Measurements from ENCODE around the gene OR51L1. TPM values are rescaled to one million over a fixed set of nuclear protein-coding genes. Genes with fewer than 3 reads are reported as not detected.

Gene OR51L1
- total and polyA plus RNA-seq, 2 of the 13 experiments (the other 11 are each of a cell fraction or from before 2014, with no cell fraction given): not detected

DNA sequence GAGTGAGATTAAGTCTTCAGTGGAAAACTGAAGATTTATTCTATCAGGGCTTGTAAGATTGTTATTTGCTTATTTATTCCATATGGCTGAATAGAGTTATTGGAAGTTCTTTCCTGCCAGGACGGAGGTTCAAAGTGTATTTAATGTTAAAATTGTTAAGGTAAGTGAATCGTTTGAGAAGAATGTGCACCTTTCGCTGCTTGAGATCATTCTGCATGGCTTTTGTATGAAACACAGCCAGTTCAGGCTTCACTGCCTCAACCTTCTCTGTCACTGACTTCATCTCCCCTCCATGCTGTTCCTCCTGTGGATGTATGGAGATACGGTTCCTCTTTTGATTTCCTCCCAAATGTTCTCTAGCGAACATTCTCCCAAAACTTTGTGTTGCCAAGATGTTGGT, 19.2 kb upstream of the OR51L1 start (continued):
- TF ChIP-seq, protein P1, sequence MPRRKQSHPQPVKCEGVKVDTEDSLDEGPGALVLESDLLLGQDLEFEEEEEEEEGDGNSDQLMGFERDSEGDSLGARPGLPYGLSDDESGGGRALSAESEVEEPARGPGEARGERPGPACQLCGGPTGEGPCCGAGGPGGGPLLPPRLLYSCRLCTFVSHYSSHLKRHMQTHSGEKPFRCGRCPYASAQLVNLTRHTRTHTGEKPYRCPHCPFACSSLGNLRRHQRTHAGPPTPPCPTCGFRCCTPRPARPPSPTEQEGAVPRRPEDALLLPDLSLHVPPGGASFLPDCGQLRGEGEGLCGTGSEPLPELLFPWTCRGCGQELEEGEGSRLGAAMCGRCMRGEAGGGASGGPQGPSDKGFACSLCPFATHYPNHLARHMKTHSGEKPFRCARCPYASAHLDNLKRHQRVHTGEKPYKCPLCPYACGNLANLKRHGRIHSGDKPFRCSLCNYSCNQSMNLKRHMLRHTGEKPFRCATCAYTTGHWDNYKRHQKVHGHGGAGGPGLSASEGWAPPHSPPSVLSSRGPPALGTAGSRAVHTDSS (CRISPR knock-in tag; conservative IDR thresholded peaks at IDR 0.05): no peak

DNA sequence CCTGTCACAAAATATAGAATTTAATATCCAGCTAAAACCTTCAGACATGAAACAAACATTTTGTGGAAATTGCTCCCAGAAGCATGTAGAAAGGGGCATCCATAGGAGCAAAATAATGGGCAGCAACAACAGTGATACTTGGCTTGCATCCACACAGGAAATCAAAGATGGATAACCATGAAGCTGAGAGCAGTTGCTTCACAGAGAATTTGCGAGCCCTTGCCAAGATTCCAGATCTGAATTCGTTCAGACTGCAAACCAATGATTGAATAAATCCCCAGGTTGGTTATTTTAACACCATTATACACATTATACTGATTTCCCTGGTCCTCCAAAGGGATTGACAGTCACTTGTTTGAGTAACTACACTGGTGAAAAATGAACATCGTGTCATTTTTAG, 15.6 kb upstream of the OR51L1 start:
- no peaks in the 10 kb centered on the region for H3K27me3 ChIP-seq (ENCODE audit: control insufficient read depth in 1 of 2, insufficient read depth in 2 of 2, low read length in 2 of 2)
- intact Hi-C loops (cut with micrococcal nuclease; ENCODE audit: unreplicated experiment): no loop called here
- H3K27ac ChIP-seq (ENCODE audit: extremely low read length, insufficient read depth, low read length): no peak overlapping the region
- BruUV-seq (replicated peaks): no TSS peak
- ChIA-PET CTCF (ENCODE audit: low intra/inter-chr PET ratio, low total read pairs) (no interaction called here), POLR2A (no interaction called here)
- no peak overlapping the region for H3K9ac ChIP-seq (ENCODE audit: insufficient read depth, low read depth, low read length)
- no peaks in the 10 kb centered on the region for H3K9me3 ChIP-seq (ENCODE audit: low read length)
- FAIRE-seq: no peak
- in situ Hi-C loops (cut with HindIII; ENCODE audit: extremely low pct_ligation_motif_present, low pct_unique_long_range_greater_than_20kb): no loop called here
- 4% methylated on average over 3 of the region's 3 CpGs for WGBS (ENCODE audit: low lambda C conversion rate)
- no peak overlapping the region for H3K4me2 ChIP-seq (ENCODE audit: low read depth, low read length)
- no peak for DNase-seq (ENCODE audit: low spot score)
- H3K4me1 ChIP-seq (ENCODE audit: insufficient read depth, low read length): no peaks in the 10 kb centered on the region
- H4K20me1 ChIP-seq (ENCODE audit: insufficient read depth, low read length): no peaks in the 10 kb centered on the region
- no peaks in the 10 kb centered on the region for H3K79me2 ChIP-seq (ENCODE audit: insufficient read depth, low read length)
- no peaks in the 10 kb centered on the region for H3K36me3 ChIP-seq (replicated peaks in 1 of 2; ENCODE audit: control insufficient read depth in 1 of 2, insufficient read depth in 2 of 2, low read length in 2 of 2)
- no peak overlapping the region for H3K4me3 ChIP-seq (replicated peaks in 1 of 3; ENCODE audit: insufficient read depth in 1 of 3, low read depth in 2 of 3, low read length in 3 of 3)
- H2AFZ ChIP-seq (ENCODE audit: low read length): no peak overlapping the region
- ATAC-seq: no peak
- TF ChIP-seq ZBTB21 (CRISPR knock-in tag; IDR thresholded peaks at IDR 0.05) (no peak), TOPORS (CRISPR knock-in tag; IDR thresholded peaks at IDR 0.05) (no peak), ZNF138 (CRISPR knock-in tag; IDR thresholded peaks at IDR 0.05; ENCODE audit: low read depth) (no peak), ATAD3A (CRISPR knock-in tag; IDR thresholded peaks at IDR 0.05) (no peak), ONECUT2 (CRISPR knock-in tag; IDR thresholded peaks at IDR 0.05) (no peak), ZNF33A (CRISPR knock-in tag; IDR thresholded peaks at IDR 0.05; ENCODE audit: borderline replicate concordance) (no peak), SAFB2 (CRISPR knock-in tag; IDR thresholded peaks at IDR 0.05; ENCODE audit: borderline replicate concordance, low read depth) (no peak), ZNF569 (CRISPR knock-in tag; IDR thresholded peaks at IDR 0.05; ENCODE audit: borderline replicate concordance) (no peak), YEATS4 (CRISPR knock-in tag; IDR thresholded peaks at IDR 0.05; ENCODE audit: borderline replicate concordance) (no peak), CENPX (CRISPR knock-in tag; IDR thresholded peaks at IDR 0.05) (no peak), SAP130 (CRISPR knock-in tag; IDR thresholded peaks at IDR 0.05; ENCODE audit: low read depth) (no peak)
- TF ChIP-seq, protein P2, sequence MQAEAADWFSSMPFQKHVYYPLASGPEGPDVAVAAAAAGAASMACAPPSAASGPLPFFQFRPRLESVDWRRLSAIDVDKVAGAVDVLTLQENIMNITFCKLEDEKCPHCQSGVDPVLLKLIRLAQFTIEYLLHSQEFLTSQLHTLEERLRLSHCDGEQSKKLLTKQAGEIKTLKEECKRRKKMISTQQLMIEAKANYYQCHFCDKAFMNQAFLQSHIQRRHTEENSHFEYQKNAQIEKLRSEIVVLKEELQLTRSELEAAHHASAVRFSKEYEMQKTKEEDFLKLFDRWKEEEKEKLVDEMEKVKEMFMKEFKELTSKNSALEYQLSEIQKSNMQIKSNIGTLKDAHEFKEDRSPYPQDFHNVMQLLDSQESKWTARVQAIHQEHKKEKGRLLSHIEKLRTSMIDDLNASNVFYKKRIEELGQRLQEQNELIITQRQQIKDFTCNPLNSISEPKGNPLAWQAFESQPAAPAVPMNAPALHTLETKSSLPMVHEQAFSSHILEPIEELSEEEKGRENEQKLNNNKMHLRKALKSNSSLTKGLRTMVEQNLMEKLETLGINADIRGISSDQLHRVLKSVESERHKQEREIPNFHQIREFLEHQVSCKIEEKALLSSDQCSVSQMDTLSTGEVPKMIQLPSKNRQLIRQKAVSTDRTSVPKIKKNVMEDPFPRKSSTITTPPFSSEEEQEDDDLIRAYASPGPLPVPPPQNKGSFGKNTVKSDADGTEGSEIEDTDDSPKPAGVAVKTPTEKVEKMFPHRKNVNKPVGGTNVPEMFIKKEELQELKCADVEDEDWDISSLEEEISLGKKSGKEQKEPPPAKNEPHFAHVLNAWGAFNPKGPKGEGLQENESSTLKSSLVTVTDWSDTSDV (CRISPR knock-in tag; IDR thresholded peaks at IDR 0.05): no peak
- TF ChIP-seq, protein P3, sequence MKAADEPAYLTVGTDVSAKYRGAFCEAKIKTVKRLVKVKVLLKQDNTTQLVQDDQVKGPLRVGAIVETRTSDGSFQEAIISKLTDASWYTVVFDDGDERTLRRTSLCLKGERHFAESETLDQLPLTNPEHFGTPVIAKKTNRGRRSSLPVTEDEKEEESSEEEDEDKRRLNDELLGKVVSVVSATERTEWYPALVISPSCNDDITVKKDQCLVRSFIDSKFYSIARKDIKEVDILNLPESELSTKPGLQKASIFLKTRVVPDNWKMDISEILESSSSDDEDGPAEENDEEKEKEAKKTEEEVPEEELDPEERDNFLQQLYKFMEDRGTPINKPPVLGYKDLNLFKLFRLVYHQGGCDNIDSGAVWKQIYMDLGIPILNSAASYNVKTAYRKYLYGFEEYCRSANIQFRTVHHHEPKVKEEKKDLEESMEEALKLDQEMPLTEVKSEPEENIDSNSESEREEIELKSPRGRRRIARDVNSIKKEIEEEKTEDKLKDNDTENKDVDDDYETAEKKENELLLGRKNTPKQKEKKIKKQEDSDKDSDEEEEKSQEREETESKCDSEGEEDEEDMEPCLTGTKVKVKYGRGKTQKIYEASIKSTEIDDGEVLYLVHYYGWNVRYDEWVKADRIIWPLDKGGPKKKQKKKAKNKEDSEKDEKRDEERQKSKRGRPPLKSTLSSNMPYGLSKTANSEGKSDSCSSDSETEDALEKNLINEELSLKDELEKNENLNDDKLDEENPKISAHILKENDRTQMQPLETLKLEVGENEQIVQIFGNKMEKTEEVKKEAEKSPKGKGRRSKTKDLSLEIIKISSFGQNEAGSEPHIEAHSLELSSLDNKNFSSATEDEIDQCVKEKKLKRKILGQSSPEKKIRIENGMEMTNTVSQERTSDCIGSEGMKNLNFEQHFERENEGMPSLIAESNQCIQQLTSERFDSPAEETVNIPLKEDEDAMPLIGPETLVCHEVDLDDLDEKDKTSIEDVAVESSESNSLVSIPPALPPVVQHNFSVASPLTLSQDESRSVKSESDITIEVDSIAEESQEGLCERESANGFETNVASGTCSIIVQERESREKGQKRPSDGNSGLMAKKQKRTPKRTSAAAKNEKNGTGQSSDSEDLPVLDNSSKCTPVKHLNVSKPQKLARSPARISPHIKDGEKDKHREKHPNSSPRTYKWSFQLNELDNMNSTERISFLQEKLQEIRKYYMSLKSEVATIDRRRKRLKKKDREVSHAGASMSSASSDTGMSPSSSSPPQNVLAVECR (CRISPR knock-in tag; IDR thresholded peaks at IDR 0.05; ENCODE audit: borderline replicate concordance): no peak
